IMR-90 (cell line): Measurements from ENCODE around the gene NTM. TPM values are rescaled to one million over a fixed set of nuclear protein-coding genes. Genes with fewer than 3 reads are reported as not detected.

Experiments
- ATAC-seq: fragments of 200-7000 bp; cut with Tn5 transposase; 2 replicates; pipeline ENCODE4 v1.9.1; 2020; ENCODE audit warnings: low read depth, mild to moderate bottlenecking, moderate library complexity
- BruUV-seq: library from RNA; stranded (reverse); fragments of 400-500 nt; replicated peaks from 2 replicates; lab custom pipeline; 2021; lab: Mats Ljungman, UMichigan
- CTCF ChIA-PET: fragments of 300-600 bp; formaldehyde crosslinking; extraction: SDS; loops from one replicate; lab custom pipeline; 2021; ENCODE audit warnings: antibody characterized with exemption; lab: Yijun Ruan, JAX
- POLR2A ChIA-PET: fragments of 300-600 bp; sonication (Branson Sonifier 250); formaldehyde crosslinking; loops from one replicate; lab custom pipeline; 2022; ENCODE audit warnings: antibody characterized with exemption; ENCODE audit not compliant: unreplicated experiment; lab: Charles Lee
- DNase-seq: peaks from one replicate; pipeline ENCODE4 v3.0.0; 2013
- H2AFZ ChIP-seq: replicated peaks from 2 replicates; pipeline ENCODE3; 2013; ENCODE audit warnings: low read length, mild to moderate bottlenecking; ENCODE audit not compliant: poor library complexity
- H2AK5ac ChIP-seq: 2 replicates; pipeline ENCODE4 v1.6.1; 2013; ENCODE audit warnings: low read depth, low read length, inconsistent platforms
- H2AK9ac ChIP-seq: replicated peaks from 2 replicates; pipeline ENCODE3; 2013; ENCODE audit warnings: mild to moderate bottlenecking, low read depth, low read length, moderate library complexity; ENCODE audit not compliant: poor library complexity
- H2BK120ac ChIP-seq: 2 replicates; pipeline ENCODE4 v1.6.1; 2013; ENCODE audit warnings: low read depth, low read length, inconsistent platforms
- H2BK15ac ChIP-seq: 3 replicates; pipeline ENCODE4 v1.6.1; 2013; ENCODE audit warnings: low read depth, low read length, inconsistent platforms
- H2BK20ac ChIP-seq: 2 replicates; pipeline ENCODE4 v1.6.1; 2013; ENCODE audit warnings: low read depth, mild to moderate bottlenecking, inconsistent platforms, low read length, moderate library complexity
- H2BK5ac ChIP-seq: 2 replicates; pipeline ENCODE4 v1.6.1; 2013; ENCODE audit warnings: mild to moderate bottlenecking, low read depth, low read length, inconsistent platforms; ENCODE audit not compliant: poor library complexity, severe bottlenecking
- H3K14ac ChIP-seq: replicated peaks from 2 replicates; pipeline ENCODE4 v1.6.1; 2013; ENCODE audit warnings: low read depth, low read length, inconsistent platforms
- H3K18ac ChIP-seq: 2 replicates; pipeline ENCODE4 v1.6.1; 2013; ENCODE audit warnings: low read depth, low read length, control low read depth
- H3K23ac ChIP-seq: 2 replicates; pipeline ENCODE4 v1.6.1; 2013; ENCODE audit warnings: low read depth, low read length, inconsistent platforms
- H3K27ac ChIP-seq: 2 replicates; pipeline ENCODE4 v1.5.1; 2013; ENCODE audit warnings: mild to moderate bottlenecking, control low read depth, low read length; ENCODE audit not compliant: insufficient read depth
- H3K27me3 ChIP-seq: 2 replicates; pipeline ENCODE4 v1.6.1; 2013; ENCODE audit warnings: low read length; ENCODE audit not compliant: control insufficient read depth, insufficient read depth
- H3K36me3 ChIP-seq: 2 replicates; pipeline ENCODE4 v1.6.1; 2013; ENCODE audit warnings: low read length, mixed read lengths; ENCODE audit not compliant: control insufficient read depth, insufficient read depth
- H3K4ac ChIP-seq: 2 replicates; pipeline ENCODE4 v1.6.1; 2013; ENCODE audit warnings: low read depth, low read length, inconsistent platforms
- H3K4me1 ChIP-seq: 2 replicates; pipeline ENCODE4 v1.6.1; 2013; ENCODE audit warnings: low read length, mixed read lengths; ENCODE audit not compliant: control insufficient read depth, insufficient read depth
- H3K4me2 ChIP-seq: 2 replicates; pipeline ENCODE4 v1.6.1; 2013; ENCODE audit warnings: low read depth, mild to moderate bottlenecking, control low read depth, low read length, moderate library complexity
- H3K4me3 ChIP-seq: 2 replicates; pipeline ENCODE4 v1.5.1; 2013; ENCODE audit warnings: low read depth, mild to moderate bottlenecking, control low read depth, low read length, moderate library complexity; ENCODE audit not compliant: insufficient read depth
- H3K56ac ChIP-seq: 2 replicates; pipeline ENCODE4 v1.6.1; 2013; ENCODE audit warnings: low read length, inconsistent platforms; ENCODE audit not compliant: insufficient read depth; ENCODE audit errors: extremely low read depth
- H3K79me1 ChIP-seq, 2 experiments: 2 replicates each; pipeline ENCODE4 v1.6.1; 2013; ENCODE audit warnings: low read length in 2 of 2, inconsistent platforms in 1 of 2, low read depth in 1 of 2
- H3K9ac ChIP-seq: 2 replicates; pipeline ENCODE4 v1.6.1; 2013; ENCODE audit warnings: low read depth, low read length, control low read depth
- H3K9me1 ChIP-seq: 2 replicates; pipeline ENCODE4 v1.6.1; 2013; ENCODE audit warnings: low read length, inconsistent platforms; ENCODE audit not compliant: insufficient read depth
- H3K9me3 ChIP-seq: 2 replicates; pipeline ENCODE4 v1.6.1; 2013; ENCODE audit warnings: low read length; ENCODE audit not compliant: control insufficient read depth, insufficient read depth
- H4K20me1 ChIP-seq: 2 replicates; pipeline ENCODE4 v1.6.1; 2013; ENCODE audit warnings: low read length, inconsistent platforms; ENCODE audit not compliant: insufficient read depth
- H4K5ac ChIP-seq: 2 replicates; pipeline ENCODE4 v1.6.1; 2013; ENCODE audit warnings: mild to moderate bottlenecking, low read depth, low read length, control low read depth
- H4K8ac ChIP-seq, 2 experiments: 2 replicates each; pipeline ENCODE4 v1.6.1; 2013; ENCODE audit warnings: low read depth in 2 of 2, low read length in 2 of 2, control low read depth in 1 of 2, inconsistent platforms in 1 of 2
- H4K91ac ChIP-seq: 2 replicates; pipeline ENCODE4 v1.6.1; 2013; ENCODE audit warnings: low read depth, low read length, inconsistent platforms; ENCODE audit not compliant: insufficient read depth
- BHLHE40 ChIP-seq: fragments of 150-350 bp; IDR thresholded peaks from 2 replicates; pipeline ENCODE4 v1.6.1; 2016; ENCODE audit warnings: mild to moderate bottlenecking, low read depth, low read length
- CEBPB ChIP-seq: IDR thresholded peaks from 2 replicates; pipeline ENCODE4 v1.6.1; 2012; ENCODE audit warnings: low read depth, low read length, improper control_type of control experiment
- CTCF ChIP-seq: conservative IDR thresholded peaks from 2 replicates; pipeline ENCODE4 v1.5.1; 2012; ENCODE audit warnings: mild to moderate bottlenecking, low read depth, low read length, improper control_type of control experiment
- MAFK ChIP-seq: IDR thresholded peaks from 2 replicates; pipeline ENCODE4 v1.6.1; 2012; ENCODE audit warnings: low read depth, low read length, improper control_type of control experiment
- MXI1 ChIP-seq: IDR thresholded peaks from 2 replicates; pipeline ENCODE4 v1.6.1; 2012; ENCODE audit warnings: low read depth, mild to moderate bottlenecking, low read length, moderate library complexity, borderline replicate concordance
- NFE2L2 ChIP-seq: fragments of 150-350 bp; IDR thresholded peaks from 2 replicates; pipeline ENCODE4 v1.6.1; 2016; ENCODE audit warnings: low read depth, mild to moderate bottlenecking, low read length
- POLR2A ChIP-seq: IDR thresholded peaks from 2 replicates; pipeline ENCODE4 v1.6.1; 2012; ENCODE audit warnings: mild to moderate bottlenecking, low read depth, low read length
- RCOR1 ChIP-seq: IDR thresholded peaks from 2 replicates; pipeline ENCODE4 v1.6.1; 2012; ENCODE audit warnings: mild to moderate bottlenecking, low read length, improper control_type of control experiment; ENCODE audit not compliant: insufficient replicate concordance
- SMC3 ChIP-seq: fragments of 150-350 bp; IDR thresholded peaks from 2 replicates; pipeline ENCODE4 v1.6.1; 2016; ENCODE audit warnings: low read depth, mild to moderate bottlenecking, antibody characterized with exemption, low read length, moderate library complexity
- USF2 ChIP-seq: fragments of 150-350 bp; IDR thresholded peaks from 2 replicates; pipeline ENCODE4 v1.6.1; 2017; ENCODE audit warnings: mild to moderate bottlenecking, antibody characterized with exemption, low read length, low read depth
- WGBS, 2 experiments: methylation state at CpG; one replicate each; pipeline versions ENCODE4 v1.1.5 to v1.1.7; 2013; ENCODE audit warnings: missing lambda C conversion rate in 2 of 2; ENCODE audit not compliant: insufficient read length in 1 of 2; ENCODE audit errors: extremely low coverage in 2 of 2; 5-methylcytosine and 5-hydroxymethylcytosine counted together
- dilution Hi-C: fragments of 300-500 bp; cut with HindIII; formaldehyde crosslinking; loops from one replicate; pipeline ENCODE4 v1.14.3; 2018; ENCODE audit warnings: low sequenced_read_pairs; ENCODE audit not compliant: unreplicated experiment
- in situ Hi-C: fragments of 300-500 bp; cut with MboI; formaldehyde crosslinking; loops from 3 replicates; pipeline ENCODE4 v1.14.3; 2019; ENCODE audit warnings: low sequenced_read_pairs, inconsistent platforms, mixed read lengths
- intact Hi-C: fragments of 100-400 bp; cut with micrococcal nuclease; formaldehyde crosslinking; loops from 2 replicates; pipeline ENCODE4 v1.10.0; 2022
- polyA plus RNA-seq, 3 experiments: library from polyadenylated mRNA; depleted of rRNA; stranded (reverse); fragments of >200 nt; gene quantifications; 2 replicates each; pipeline ENCODE4 v1.2.3, GENCODE V29; 2012; ENCODE audit warnings: low replicate concordance in 1 of 3
- total RNA-seq: library from RNA; depleted of rRNA; stranded (reverse); fragments of >200 nt; gene quantifications from 2 replicates; pipeline ENCODE4 v1.2.3, GENCODE V29; 2012
- TF ChIP-seq, protein P1 (sequence below): fragments of 150-350 bp; IDR thresholded peaks from 2 replicates; pipeline ENCODE4 v1.6.1; 2016; ENCODE audit warnings: low read depth, mild to moderate bottlenecking, low read length, moderate library complexity, borderline replicate concordance

Gene NTM
- total and polyA plus RNA-seq, 2 of the 4 experiments (the other 2 are of a cell fraction) = 19.5 to 25.5 TPM

GRCh38 chr11:131522851-131523250 is 152.4 kb downstream of the NTM start:
- no peak overlapping the region for H2BK20ac ChIP-seq
- no peak overlapping the region for H2BK15ac ChIP-seq
- H3K9me3 ChIP-seq = no peaks in the 10 kb centered on the region
- no peak overlapping the region for H3K23ac ChIP-seq
- H3K4me3 ChIP-seq = no peak overlapping the region
- no peak overlapping the region for H2BK5ac ChIP-seq
- H3K4me1 ChIP-seq = no peaks in the 10 kb centered on the region
- no CpG with 5 or more reads among the region's 2 CpGs for WGBS, 2 experiments
- no peak overlapping the region for H4K8ac ChIP-seq
- dilution Hi-C loops = no loop called here
- in situ Hi-C loops = loop anchor here (25.0 kb wide), 1 partner anchor 461 kb away; no protein-coding TSS in a partner anchor
- no peak overlapping the region for H4K91ac ChIP-seq
- H2AK5ac ChIP-seq = no peak overlapping the region
- DNase-seq = no peak
- BruUV-seq = no TSS peak
- no peaks in the 10 kb centered on the region; the same call in 1 of the 2 replicates for H3K9me1 ChIP-seq
- no peak overlapping the region for H3K4me2 ChIP-seq
- no peak for ATAC-seq
- intact Hi-C loops = no loop called here
- H4K5ac ChIP-seq = no peak overlapping the region
- H3K27me3 ChIP-seq = no peaks in the 10 kb centered on the region
- H3K79me1 ChIP-seq = no peaks in the 10 kb centered on the region
- no peak overlapping the region for H2BK120ac ChIP-seq
- no peak overlapping the region for H3K18ac ChIP-seq
- H3K4ac ChIP-seq = no peak overlapping the region
- no peak overlapping the region for H3K56ac ChIP-seq
- no peaks in the 10 kb centered on the region for H4K20me1 ChIP-seq
- no peak overlapping the region for H2AFZ ChIP-seq
- H3K36me3 ChIP-seq = no peaks in the 10 kb centered on the region
- TF ChIP-seq, protein P1, sequence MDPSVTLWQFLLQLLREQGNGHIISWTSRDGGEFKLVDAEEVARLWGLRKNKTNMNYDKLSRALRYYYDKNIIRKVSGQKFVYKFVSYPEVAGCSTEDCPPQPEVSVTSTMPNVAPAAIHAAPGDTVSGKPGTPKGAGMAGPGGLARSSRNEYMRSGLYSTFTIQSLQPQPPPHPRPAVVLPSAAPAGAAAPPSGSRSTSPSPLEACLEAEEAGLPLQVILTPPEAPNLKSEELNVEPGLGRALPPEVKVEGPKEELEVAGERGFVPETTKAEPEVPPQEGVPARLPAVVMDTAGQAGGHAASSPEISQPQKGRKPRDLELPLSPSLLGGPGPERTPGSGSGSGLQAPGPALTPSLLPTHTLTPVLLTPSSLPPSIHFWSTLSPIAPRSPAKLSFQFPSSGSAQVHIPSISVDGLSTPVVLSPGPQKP = no peak
- TF ChIP-seq POLR2A (no peak), MAFK (no peak), RCOR1 (no peak), MXI1 (no peak), CEBPB (no peak), SMC3 (no peak), BHLHE40 (no peak), CTCF (no peak), USF2 (no peak), NFE2L2 (no peak)
- H3K14ac ChIP-seq = no peak overlapping the region
- H2AK9ac ChIP-seq = no peak overlapping the region
- no peak overlapping the region for H3K9ac ChIP-seq
- H3K27ac ChIP-seq = no peak overlapping the region
- ChIA-PET CTCF (no interaction called here), POLR2A (no interaction called here)
